ENCODE data around the gene PPP2R5B. TPM values are rescaled to one million over a fixed set of nuclear protein-coding genes. Genes with fewer than 3 reads are reported as not detected.
A peak's percentile ranks its signal among the peaks of the same experiment; 100 is the strongest.

Gene PPP2R5B
- total RNA-seq, 1 experiment from 2014 or later: 7.4 TPM

- H3K4me1 Mint-ChIP-seq (ENCODE audit: low read depth, unreplicated experiment): peaks cover 17% of the 10 kb centered on the region
- intact Hi-C loops (cut with micrococcal nuclease; ENCODE audit: unreplicated experiment): no loop called here
- Histone ChIP-seq H3K27me3 (replicated peaks; ENCODE audit: control insufficient read depth, insufficient read depth, low read length) (no peaks in the 10 kb centered on the region), H3K9me3 (no peaks in the 10 kb centered on the region), H3K4me1 (peaks cover 33% of the 10 kb centered on the region), H3K4me3 (ENCODE audit: low read depth, low read length) (no peak overlapping the region), H3K36me3 (ENCODE audit: control insufficient read depth, insufficient read depth, low read length) (0 out of 2 replicates have a peak, but pooled peaks cover 3% of the 10 kb centered on the region)
- DNase-seq: no peak
- H3K27me3 Mint-ChIP-seq (ENCODE audit: insufficient read depth, unreplicated experiment): no peaks in the 10 kb centered on the region
- BruUV-seq (replicated peaks): no TSS peak
- peaks cover 58% of the 10 kb centered on the region for H3K36me3 Mint-ChIP-seq (ENCODE audit: insufficient read depth, unreplicated experiment)
- H3K9me3 Mint-ChIP-seq (ENCODE audit: unreplicated experiment): no peaks in the 10 kb centered on the region
- peak overlapping the region; percentile 85 for H3K4me3 Mint-ChIP-seq (ENCODE audit: unreplicated experiment)
- TF ChIP-seq CTCF (IDR thresholded peaks at IDR 0.05; ENCODE audit: insufficient read depth in 1 of 2, low read depth in 1 of 2, low read length in 1 of 2, severe bottlenecking in 1 of 2, unreplicated experiment in 1 of 2): no peak
- peak overlapping the region; percentile 29 for H3K27ac Mint-ChIP-seq (ENCODE audit: unreplicated experiment)
- ChIA-PET POLR2A (interaction anchor here (0.6 kb wide), 1 partner anchor 8 kb away, joined by 7 read pairs; no protein-coding TSS in a partner anchor), CTCF (no interaction called here)
Measured at GRCh38 chr11:64880240-64881001, 44.1 kb upstream of the PPP2R5B start.

- TF ChIP-seq CTCF (IDR thresholded peaks at IDR 0.05; ENCODE audit: insufficient read depth in 1 of 2, low read depth in 1 of 2, low read length in 1 of 2, severe bottlenecking in 1 of 2, unreplicated experiment in 1 of 2): no peak
- ChIA-PET POLR2A (no interaction called here), CTCF (no interaction called here)
- no TSS peak for BruUV-seq (replicated peaks)
- no peak overlapping the region for H3K4me3 Mint-ChIP-seq (ENCODE audit: unreplicated experiment)
- H3K9me3 ChIP-seq: no peaks in the 10 kb centered on the region
- DNase-seq: no peak
- H3K27me3 Mint-ChIP-seq (ENCODE audit: insufficient read depth, unreplicated experiment): no peaks in the 10 kb centered on the region
- peaks cover 27% of the 10 kb centered on the region for H3K4me1 Mint-ChIP-seq (ENCODE audit: low read depth, unreplicated experiment)
- H3K36me3 Mint-ChIP-seq (ENCODE audit: insufficient read depth, unreplicated experiment): peaks cover 48% of the 10 kb centered on the region
- peaks cover 32% of the 10 kb centered on the region for H3K4me1 ChIP-seq
- H3K27ac Mint-ChIP-seq (ENCODE audit: unreplicated experiment): no peak overlapping the region
- H3K27me3 ChIP-seq (replicated peaks; ENCODE audit: control insufficient read depth, insufficient read depth, low read length): no peaks in the 10 kb centered on the region
- intact Hi-C loops (cut with micrococcal nuclease; ENCODE audit: unreplicated experiment): no loop called here
- H3K4me3 ChIP-seq (ENCODE audit: low read depth, low read length): no peak overlapping the region
- no peaks in the 10 kb centered on the region for H3K9me3 Mint-ChIP-seq (ENCODE audit: unreplicated experiment)
- 0 out of 2 replicates have a peak, but pooled peaks cover under 1% of the 10 kb centered on the region for H3K36me3 ChIP-seq (ENCODE audit: control insufficient read depth, insufficient read depth, low read length)
Measured at GRCh38 chr11:64881476-64881875, 43.0 kb upstream of the PPP2R5B start.

- Mint-ChIP-seq H3K27me3 (ENCODE audit: insufficient read depth, unreplicated experiment) (no peaks in the 10 kb centered on the region), H3K4me3 (ENCODE audit: unreplicated experiment) (no peak overlapping the region), H3K4me1 (ENCODE audit: low read depth, unreplicated experiment) (peaks cover 28% of the 10 kb centered on the region), H3K27ac (ENCODE audit: unreplicated experiment) (no peak overlapping the region), H3K36me3 (ENCODE audit: insufficient read depth, unreplicated experiment) (peaks cover 40% of the 10 kb centered on the region), H3K9me3 (ENCODE audit: unreplicated experiment) (no peaks in the 10 kb centered on the region)
- Histone ChIP-seq H3K36me3 (ENCODE audit: control insufficient read depth, insufficient read depth, low read length) (no peaks in the 10 kb centered on the region), H3K27me3 (replicated peaks; ENCODE audit: control insufficient read depth, insufficient read depth, low read length) (no peaks in the 10 kb centered on the region), H3K9me3 (no peaks in the 10 kb centered on the region), H3K4me3 (ENCODE audit: low read depth, low read length) (no peak overlapping the region), H3K4me1 (peaks cover 32% of the 10 kb centered on the region)
- BruUV-seq (replicated peaks): no TSS peak
- CTCF ChIA-PET: no interaction called here
- POLR2A ChIA-PET: no interaction called here
- no peak for DNase-seq
- intact Hi-C loops (cut with micrococcal nuclease; ENCODE audit: unreplicated experiment): no loop called here
- TF ChIP-seq CTCF (IDR thresholded peaks at IDR 0.05; ENCODE audit: insufficient read depth in 1 of 2, low read depth in 1 of 2, low read length in 1 of 2, severe bottlenecking in 1 of 2, unreplicated experiment in 1 of 2): no peak
Measured at GRCh38 chr11:64882243-64882642, 42.2 kb upstream of the PPP2R5B start.

Data from Caco-2 (cell line).